Measurements from ENCODE around the gene CALY. TPM values are rescaled to one million over a fixed set of nuclear protein-coding genes. Genes with fewer than 3 reads are reported as not detected.
"Not testable (repeated sequence)": the region's sequence is repeated elsewhere in the genome, so short reads cannot be mapped to it uniquely, and the experiment has no call there.

CALY gene
- total RNA-seq, 2 experiments from 2014 or later: not detected

GRCh38 chr10:133376183-133376582, 39.5 kb upstream of the CALY start:
- intact Hi-C loops (cut with micrococcal nuclease): loop anchor here (5.0 kb wide), 1 partner anchor 119 kb away; no protein-coding TSS in a partner anchor
- not testable (repeated sequence) for H3K9me3 Mint-ChIP-seq; H3K36me3 Mint-ChIP-seq (ENCODE audit: low read depth); H3K4me1 Mint-ChIP-seq (ENCODE audit: low read depth); H3K27ac Mint-ChIP-seq; H3K27me3 Mint-ChIP-seq (ENCODE audit: low read depth); DNase-seq
- CTCF ChIA-PET: interaction anchor here (0.9 to 1.1 kb wide), 2 partner anchors 47 to 55 kb away, joined by 3 to 4 read pairs; no protein-coding TSS in a partner anchor
- H3K4me3 Mint-ChIP-seq: peak overlapping the region; percentile 41

- Mint-ChIP-seq H3K4me1 (ENCODE audit: low read depth) (peaks cover 9% of the 10 kb centered on the region), H3K27me3 (ENCODE audit: low read depth) (no peaks in the 10 kb centered on the region), H3K9me3 (no peaks in the 10 kb centered on the region), H3K36me3 (ENCODE audit: low read depth) (no peaks in the 10 kb centered on the region), H3K27ac (peak overlapping the region; percentile 43), H3K4me3 (no peak overlapping the region)
- DNase-seq: no peak
- CTCF ChIA-PET: interaction anchor here (0.9 to 1.1 kb wide), 2 partner anchors 46 to 55 kb away, joined by 3 to 4 read pairs; no protein-coding TSS in a partner anchor
- intact Hi-C loops (cut with micrococcal nuclease): loop anchor here (5.0 kb wide), 1 partner anchor 118 kb away; no protein-coding TSS in a partner anchor
Observed at GRCh38 chr10:133375357-133376115, 38.8 kb upstream of the CALY start.

DNA sequence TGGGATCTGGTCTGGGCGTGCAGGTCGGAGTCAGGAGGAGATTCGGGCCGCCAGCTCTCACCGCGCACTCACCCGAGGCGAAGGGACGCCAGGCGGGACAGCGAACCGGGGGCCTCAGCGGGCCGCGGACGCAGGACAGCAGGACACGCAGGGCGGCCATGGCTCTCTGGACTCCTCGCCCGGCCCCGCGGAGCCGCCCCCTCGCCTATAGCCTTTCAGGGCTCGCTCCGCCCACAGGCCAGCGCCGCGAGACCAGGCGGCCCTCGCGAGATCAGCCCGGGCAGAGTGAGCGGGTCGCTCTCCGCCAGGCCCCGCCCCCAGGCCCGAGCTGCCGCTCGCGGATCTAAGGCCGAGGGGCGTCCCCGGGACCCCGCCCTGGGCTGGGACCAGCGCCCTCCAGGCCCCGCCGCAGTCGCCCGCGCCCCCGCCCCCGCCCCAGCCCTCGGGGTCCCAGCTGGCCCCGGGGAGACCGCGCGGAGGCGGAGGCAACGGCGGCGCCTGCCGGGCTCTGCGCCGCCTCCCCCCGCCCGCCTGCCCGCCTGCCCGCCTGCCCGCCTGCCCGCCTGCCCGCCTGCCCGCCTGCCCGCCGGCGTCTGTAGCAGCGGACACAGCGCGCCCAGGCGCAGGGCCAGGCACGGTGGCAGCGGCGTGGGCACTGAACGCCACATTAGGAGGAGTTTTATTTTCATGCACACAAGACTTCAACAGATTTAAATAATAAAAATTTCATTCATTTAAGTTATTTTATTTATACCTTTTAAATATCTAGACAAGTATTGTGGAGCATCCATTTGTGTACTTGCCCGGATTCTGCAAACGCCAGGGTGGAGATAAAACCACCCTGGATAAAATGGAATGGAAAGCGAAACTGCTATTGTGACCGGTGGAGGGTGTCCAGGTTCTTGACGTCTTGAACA, 36.7 kb upstream of the CALY start, which contains the start of gene ECHS1:
TSS of gene ECHS1 (minus strand) at position 181 of the 917 bp plus-strand sequence. CDS start at position 160, 21 bp downstream.
- no peaks in the 10 kb centered on the region for H3K36me3 Mint-ChIP-seq (ENCODE audit: low read depth)
- CTCF ChIA-PET: no interaction called here
- peak within 1 kb of the TSS; percentile 77 for H3K4me3 Mint-ChIP-seq
- DNase-seq: peak; percentile 96
- H3K27ac Mint-ChIP-seq: no peak within 1 kb of the TSS
- intact Hi-C loops (cut with micrococcal nuclease): loop anchor here (1.0 to 5.0 kb wide), 4 partner anchors 16 to 46 kb away; partner anchors contain the start of gene MTG1
- peaks cover 13% of the 10 kb centered on the region for H3K4me1 Mint-ChIP-seq (ENCODE audit: low read depth)
- H3K27me3 Mint-ChIP-seq (ENCODE audit: low read depth): no peaks in the 10 kb centered on the region
- no peaks in the 10 kb centered on the region for H3K9me3 Mint-ChIP-seq

DNA sequence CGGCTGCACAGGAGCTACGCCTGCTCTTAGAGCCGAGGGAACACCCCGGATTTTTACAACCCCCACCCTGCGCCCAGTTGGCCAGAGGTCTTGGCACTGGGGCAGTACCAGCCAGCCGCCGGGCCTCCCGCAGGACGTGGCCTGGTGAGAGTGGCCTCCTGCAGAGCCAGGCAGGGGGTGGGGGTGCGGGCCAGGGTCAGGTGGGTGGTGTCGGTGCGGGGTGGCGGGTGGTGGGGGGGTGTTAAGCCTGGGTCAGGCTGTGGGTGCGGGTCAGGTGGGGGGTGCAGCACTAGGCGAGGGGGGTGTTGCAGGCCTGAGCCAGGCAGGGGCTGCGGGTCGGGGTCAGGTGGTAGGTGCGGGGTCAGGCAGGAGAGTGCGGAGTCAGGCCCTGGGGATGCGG, 35.8 kb upstream of the CALY start:
- CTCF ChIA-PET: no interaction called here
- H3K27ac Mint-ChIP-seq: no peak overlapping the region
- intact Hi-C loops (cut with micrococcal nuclease): loop anchor here (5.0 kb wide), 1 partner anchor 45 kb away; no protein-coding TSS in a partner anchor
- peaks cover 2% of the 10 kb centered on the region for H3K36me3 Mint-ChIP-seq (ENCODE audit: low read depth)
- no peaks in the 10 kb centered on the region for H3K27me3 Mint-ChIP-seq (ENCODE audit: low read depth)
- peak overlapping the region; percentile 71 for H3K4me3 Mint-ChIP-seq
- H3K4me1 Mint-ChIP-seq (ENCODE audit: low read depth): peaks cover 10% of the 10 kb centered on the region
- H3K9me3 Mint-ChIP-seq: no peaks in the 10 kb centered on the region
- no peak for DNase-seq

DNA sequence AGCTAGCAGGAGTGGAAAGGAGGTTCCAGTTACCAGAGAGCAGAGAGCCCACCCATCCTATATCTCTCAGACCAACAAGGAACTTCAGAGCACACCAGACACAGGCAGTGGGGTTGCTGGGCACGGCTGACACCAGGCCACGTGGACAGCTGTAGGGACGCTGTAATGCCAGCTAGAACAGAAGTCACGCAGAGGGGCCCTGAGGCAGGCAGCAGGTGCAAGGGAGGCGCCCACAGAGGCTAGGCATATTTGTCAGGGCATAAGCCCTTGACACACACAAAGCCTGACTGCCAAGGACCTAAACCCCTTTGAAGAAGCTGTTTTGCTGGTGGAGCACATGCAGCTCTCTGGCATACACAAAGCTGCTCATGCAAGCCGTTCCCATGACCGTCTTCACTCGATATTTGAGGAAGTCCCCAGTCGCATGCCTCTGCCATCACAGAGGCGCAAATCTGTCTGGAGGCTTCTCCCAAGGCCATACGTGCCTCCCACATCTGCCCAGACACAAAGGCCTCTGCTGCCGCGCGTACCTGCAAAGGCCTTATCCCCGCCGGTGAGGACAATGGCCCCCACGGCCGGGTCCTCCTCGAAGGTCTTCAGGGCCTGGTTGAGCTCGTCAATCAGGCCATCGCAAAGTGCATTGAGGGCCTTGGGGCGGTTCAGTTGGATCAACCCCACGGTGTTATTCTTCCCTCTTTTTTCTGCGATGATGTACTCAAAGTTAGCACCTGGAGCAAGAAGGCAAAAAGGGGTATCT, 33.5 kb upstream of the CALY start:
- intact Hi-C loops (cut with micrococcal nuclease): loop anchor here (5.0 kb wide), 1 partner anchor 43 kb away; no protein-coding TSS in a partner anchor
- Mint-ChIP-seq H3K27me3 (ENCODE audit: low read depth) (no peaks in the 10 kb centered on the region), H3K4me1 (ENCODE audit: low read depth) (peaks cover 10% of the 10 kb centered on the region), H3K4me3 (no peak overlapping the region), H3K36me3 (ENCODE audit: low read depth) (peaks cover 2% of the 10 kb centered on the region), H3K27ac (no peak overlapping the region), H3K9me3 (no peaks in the 10 kb centered on the region)
- DNase-seq: no peak
- CTCF ChIA-PET: interaction anchor here (0.9 kb wide), 1 partner anchor 40 kb away, joined by 4 read pairs; no protein-coding TSS in a partner anchor

DNA sequence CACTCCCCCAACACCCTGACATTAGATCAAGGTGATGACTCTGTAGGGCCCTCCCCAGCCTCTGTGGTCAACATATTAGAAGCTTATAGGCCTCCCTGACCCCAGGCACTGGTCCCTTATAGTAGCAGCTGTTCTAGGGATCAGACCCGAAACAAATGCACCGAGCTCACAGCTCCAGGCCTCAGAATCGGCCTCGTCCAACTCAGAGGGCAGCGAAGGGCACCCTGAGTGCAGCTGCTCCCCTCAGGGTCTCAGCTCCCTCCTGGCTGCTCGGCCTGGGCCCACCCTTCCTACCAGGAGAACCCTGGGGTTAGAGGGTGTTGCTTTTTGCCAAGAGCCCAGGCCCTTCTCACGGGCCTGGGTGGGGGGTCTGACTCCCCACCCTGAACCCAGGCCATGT, 31.5 kb upstream of the CALY start:
- no peak for DNase-seq
- Mint-ChIP-seq H3K27ac (no peak overlapping the region), H3K4me1 (ENCODE audit: low read depth) (peaks cover 8% of the 10 kb centered on the region), H3K27me3 (ENCODE audit: low read depth) (no peaks in the 10 kb centered on the region), H3K4me3 (no peak overlapping the region), H3K9me3 (no peaks in the 10 kb centered on the region), H3K36me3 (ENCODE audit: low read depth) (peaks cover 2% of the 10 kb centered on the region)
- intact Hi-C loops (cut with micrococcal nuclease): no loop called here
- CTCF ChIA-PET: interaction anchor here (1.1 kb wide), 1 partner anchor 39 kb away, joined by 3 read pairs; no protein-coding TSS in a partner anchor

- CTCF ChIA-PET: interaction anchor here (1.1 kb wide), 1 partner anchor 38 kb away, joined by 3 read pairs; no protein-coding TSS in a partner anchor
- H3K4me3 Mint-ChIP-seq; H3K27me3 Mint-ChIP-seq (ENCODE audit: low read depth); H3K9me3 Mint-ChIP-seq; H3K4me1 Mint-ChIP-seq (ENCODE audit: low read depth); intact Hi-C loops (cut with micrococcal nuclease); DNase-seq; H3K27ac Mint-ChIP-seq; H3K36me3 Mint-ChIP-seq (ENCODE audit: low read depth): not testable (repeated sequence)
Observed at GRCh38 chr10:133367461-133367860, 30.8 kb upstream of the CALY start.

DNA sequence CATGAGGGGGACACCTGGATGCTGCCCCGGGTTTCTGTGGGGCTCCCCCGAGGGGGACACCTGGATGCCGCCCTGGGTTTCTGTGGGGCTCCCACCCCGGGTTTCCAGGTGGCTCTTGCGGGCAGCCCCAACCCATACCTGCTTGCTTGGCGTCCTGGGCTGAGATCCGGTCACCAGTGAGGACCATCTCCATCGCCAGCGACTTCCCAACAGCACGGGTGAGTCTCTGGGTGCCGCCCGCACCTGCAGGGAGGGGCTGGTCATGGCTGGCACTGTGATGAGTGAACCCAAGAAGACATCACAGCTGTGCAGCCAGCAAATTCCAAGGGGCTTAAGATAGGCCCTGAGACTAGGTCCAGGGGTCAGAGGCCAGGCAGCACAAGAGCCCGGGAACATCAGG, 30.1 kb upstream of the CALY start:
- Mint-ChIP-seq H3K36me3 (ENCODE audit: low read depth) (peaks cover 5% of the 10 kb centered on the region), H3K4me3 (no peak overlapping the region), H3K27ac (no peak overlapping the region), H3K27me3 (ENCODE audit: low read depth) (no peaks in the 10 kb centered on the region), H3K4me1 (ENCODE audit: low read depth) (peaks cover 4% of the 10 kb centered on the region), H3K9me3 (no peaks in the 10 kb centered on the region)
- intact Hi-C loops (cut with micrococcal nuclease): no loop called here
- DNase-seq: no peak
- CTCF ChIA-PET: no interaction called here

DNA sequence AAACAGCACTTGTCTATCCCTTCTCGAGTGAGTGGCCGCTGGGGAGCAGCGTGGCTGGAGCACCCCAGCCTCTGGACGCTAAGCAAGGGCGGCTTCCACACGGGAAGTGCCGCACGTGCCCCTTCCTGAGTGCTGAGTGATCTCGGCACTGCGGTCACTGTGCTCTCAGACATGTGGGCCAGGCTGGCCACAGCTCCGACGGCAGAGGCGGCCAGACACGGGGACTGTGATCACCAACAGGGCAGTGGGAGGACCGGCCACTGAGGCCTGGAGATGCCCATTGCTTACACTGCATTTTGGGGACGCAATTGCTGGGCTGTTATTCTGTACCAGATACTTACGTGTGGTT, 29.4 kb upstream of the CALY start:
- no peak for DNase-seq
- Mint-ChIP-seq H3K9me3 (no peaks in the 10 kb centered on the region), H3K36me3 (ENCODE audit: low read depth) (peaks cover 5% of the 10 kb centered on the region), H3K4me3 (no peak overlapping the region), H3K27ac (no peak overlapping the region), H3K4me1 (ENCODE audit: low read depth) (peaks cover 4% of the 10 kb centered on the region), H3K27me3 (ENCODE audit: low read depth) (no peaks in the 10 kb centered on the region)
- CTCF ChIA-PET: no interaction called here
- intact Hi-C loops (cut with micrococcal nuclease): no loop called here

GRCh38 chr10:133365461-133366129, 28.9 kb upstream of the CALY start:
- intact Hi-C loops (cut with micrococcal nuclease): no loop called here
- Mint-ChIP-seq H3K4me1 (ENCODE audit: low read depth) (peaks cover 4% of the 10 kb centered on the region), H3K4me3 (no peak overlapping the region), H3K27me3 (ENCODE audit: low read depth) (no peaks in the 10 kb centered on the region), H3K36me3 (ENCODE audit: low read depth) (peaks cover 5% of the 10 kb centered on the region), H3K9me3 (no peaks in the 10 kb centered on the region), H3K27ac (no peak overlapping the region)
- CTCF ChIA-PET: no interaction called here
- DNase-seq: no peak

- Mint-ChIP-seq H3K9me3 (no peaks in the 10 kb centered on the region), H3K27ac (no peak overlapping the region), H3K4me1 (ENCODE audit: low read depth) (peaks cover 4% of the 10 kb centered on the region), H3K36me3 (ENCODE audit: low read depth) (peaks cover 5% of the 10 kb centered on the region), H3K27me3 (ENCODE audit: low read depth) (no peaks in the 10 kb centered on the region), H3K4me3 (no peak overlapping the region)
- intact Hi-C loops (cut with micrococcal nuclease): no loop called here
- CTCF ChIA-PET: no interaction called here
- DNase-seq: no peak
Observed at GRCh38 chr10:133364645-133365431, 28.1 kb upstream of the CALY start.

Data from activated naive CD4-positive, alpha-beta T cell treated with anti-CD3 and anti-CD28 coated beads for 36 hours (primary cell).